ENCODE results near the gene FAM186B. TPM values are rescaled to one million over a fixed set of nuclear protein-coding genes. Genes with fewer than 3 reads are reported as not detected.

FAM186B gene
- total and polyA plus RNA-seq, 5 donors from 2014 or later: 0.14 TPM; not detected in 4

DNA sequence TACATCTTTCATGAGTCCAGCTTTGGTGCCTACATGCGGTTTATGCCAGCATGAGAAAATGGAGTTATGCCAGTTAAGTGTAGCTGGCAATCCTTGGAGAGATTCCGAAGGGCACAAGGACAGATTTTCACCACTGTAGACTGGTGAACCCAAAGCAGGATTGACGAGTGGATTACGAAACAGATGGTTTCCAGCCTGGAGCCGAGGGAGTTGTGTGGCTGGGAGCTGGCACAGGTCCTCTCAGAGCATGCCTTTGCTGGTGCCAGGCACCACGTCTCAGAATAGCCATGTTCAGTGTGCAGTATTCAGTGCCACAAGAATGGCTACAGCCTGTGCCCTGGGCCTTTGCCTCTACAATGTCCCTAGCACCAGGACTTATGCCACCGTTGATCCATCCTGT lies 53.4 kb downstream of the FAM186B start:
- Mint-ChIP-seq H3K27ac (no peak overlapping the region), H3K36me3 (peaks cover 4% of the 10 kb centered on the region), H3K4me1 (peaks cover 0 to 23% (median 5%) of the 10 kb centered on the region in 4 donors), H3K9me3 (no peaks in the 10 kb centered on the region), H3K4me3 (no peak overlapping the region), H3K27me3 (peaks cover 17% of the 10 kb centered on the region)
- H3K36me3 ChIP-seq (ENCODE audit: control insufficient read depth, insufficient read depth, low read length): peaks cover 9% of the 10 kb centered on the region
- ATAC-seq (ENCODE audit: low read depth in 2 of 2) (no peak), DNase-seq (no peak)
- no peak overlapping the region for H3K4me3 ChIP-seq (ENCODE audit: low read depth, low read length)
- peaks cover 6% of the 10 kb centered on the region for H3K27me3 ChIP-seq (ENCODE audit: control insufficient read depth, insufficient read depth, low read length)
- no peaks in the 10 kb centered on the region for H3K9me3 ChIP-seq (ENCODE audit: control insufficient read depth in 2 of 2, low read length in 2 of 2)
- no peak overlapping the region for H3K27ac ChIP-seq (ENCODE audit: insufficient read depth, low read length, poor library complexity, severe bottlenecking)
- H3K4me1 ChIP-seq (ENCODE audit: control insufficient read depth, insufficient read depth, low read length, poor library complexity, severe bottlenecking): peaks cover 12% of the 10 kb centered on the region

DNA sequence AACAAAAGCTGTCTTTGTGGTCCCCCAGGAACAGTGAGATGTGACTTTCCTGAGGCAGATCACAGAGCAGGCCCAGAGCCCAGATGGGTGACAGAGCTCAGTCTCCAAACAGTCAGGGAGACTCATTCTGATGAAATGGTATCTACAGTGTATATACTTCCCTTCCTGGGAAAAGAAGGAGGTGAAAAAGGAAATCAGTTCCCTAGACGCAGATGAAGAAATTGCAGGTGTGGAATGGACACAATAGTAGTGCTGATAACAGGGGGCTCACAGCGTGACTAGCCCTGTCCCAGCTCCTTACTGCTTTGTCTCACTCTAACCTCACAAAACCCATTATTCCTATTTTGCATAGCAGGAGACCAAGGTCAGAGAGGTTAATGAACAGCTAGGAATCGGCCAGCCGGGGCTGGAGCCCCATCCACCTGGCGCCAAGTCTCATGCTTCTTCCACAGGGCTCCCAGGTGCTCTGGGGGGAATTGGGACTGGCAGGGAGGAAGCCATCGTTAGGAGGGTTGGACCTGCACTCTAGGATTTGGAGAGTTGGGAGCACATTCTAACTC lies 54.7 kb downstream of the FAM186B start:
- no peak overlapping the region for H3K27ac ChIP-seq (ENCODE audit: insufficient read depth, low read length, poor library complexity, severe bottlenecking)
- H3K36me3 ChIP-seq (ENCODE audit: control insufficient read depth, insufficient read depth, low read length): no peaks in the 10 kb centered on the region
- Mint-ChIP-seq H3K4me3 (peak overlapping the region in 1 of 4 donors; percentile 30), H3K4me1 (peaks cover 0 to 19% (median 3%) of the 10 kb centered on the region in 4 donors), H3K9me3 (no peaks in the 10 kb centered on the region), H3K27ac (no peak overlapping the region), H3K36me3 (no peaks in the 10 kb centered on the region), H3K27me3 (peaks cover 29% of the 10 kb centered on the region)
- peaks cover 6% of the 10 kb centered on the region for H3K27me3 ChIP-seq (ENCODE audit: control insufficient read depth, insufficient read depth, low read length)
- H3K4me3 ChIP-seq (ENCODE audit: low read depth, low read length): no peak overlapping the region
- no peaks in the 10 kb centered on the region for H3K9me3 ChIP-seq (ENCODE audit: control insufficient read depth in 2 of 2, low read length in 2 of 2)
- H3K4me1 ChIP-seq (ENCODE audit: control insufficient read depth, insufficient read depth, low read length, poor library complexity, severe bottlenecking): peaks cover 12% of the 10 kb centered on the region
- DNase-seq (no peak), ATAC-seq (ENCODE audit: low read depth in 2 of 2) (no peak)

DNA sequence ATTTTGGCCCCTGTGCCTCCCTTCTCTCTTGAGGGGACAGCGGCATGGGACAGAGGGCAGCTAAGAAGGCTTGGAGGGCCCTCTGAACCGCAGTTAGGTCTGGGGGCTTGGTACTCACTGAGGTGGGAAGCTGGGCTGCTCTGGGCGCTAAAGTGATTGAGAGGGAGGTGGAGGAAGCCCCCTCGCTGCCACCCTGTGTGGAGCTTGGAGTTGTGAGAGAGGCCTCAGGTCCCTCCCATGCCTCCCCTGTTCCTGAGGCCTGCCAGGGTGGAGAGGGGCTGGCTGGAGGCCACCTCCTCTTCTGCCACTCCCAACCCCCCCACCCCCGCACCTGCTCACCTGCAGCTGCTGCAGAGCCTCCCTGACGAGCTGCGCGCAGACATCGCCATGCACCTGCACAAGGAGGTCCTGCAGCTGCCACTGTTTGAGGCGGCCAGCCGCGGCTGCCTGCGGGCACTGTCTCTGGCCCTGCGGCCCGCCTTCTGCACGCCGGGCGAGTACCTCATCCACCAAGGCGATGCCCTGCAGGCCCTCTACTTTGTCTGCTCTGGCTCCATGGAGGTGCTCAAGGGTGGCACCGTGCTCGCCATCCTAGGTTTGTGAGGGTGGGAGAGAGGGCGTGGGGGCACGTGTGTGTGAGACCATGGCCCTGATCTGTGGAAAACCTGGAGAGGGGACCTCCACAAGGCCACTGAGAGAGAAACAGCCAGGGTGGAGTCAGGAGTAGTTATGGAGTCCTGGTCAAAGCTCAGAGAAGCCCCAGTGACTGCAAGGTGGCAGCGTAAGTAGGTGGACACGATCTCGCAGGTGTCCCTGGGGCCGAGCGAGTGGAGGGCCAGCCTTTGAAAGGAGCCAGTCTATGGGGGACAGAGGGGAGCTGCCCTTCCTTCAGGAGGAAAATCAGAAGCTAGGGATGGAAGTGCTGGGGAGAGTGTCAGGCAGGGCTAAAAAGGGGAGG lies 55.4 kb downstream of the FAM186B start:
- no peak for ATAC-seq (ENCODE audit: low read depth in 2 of 2)
- Mint-ChIP-seq H3K9me3 (no peaks in the 10 kb centered on the region), H3K27ac (no peak overlapping the region), H3K4me1 (peaks cover 0 to 19% (median 3%) of the 10 kb centered on the region in 4 donors), H3K4me3 (peak overlapping the region in 2 of 4 donors; percentile 30 to 47), H3K36me3 (no peaks in the 10 kb centered on the region), H3K27me3 (peaks cover 29% of the 10 kb centered on the region)
- DNase-seq: no peak
- H3K9me3 ChIP-seq (ENCODE audit: control insufficient read depth in 2 of 2, low read length in 2 of 2): no peaks in the 10 kb centered on the region
- no peaks in the 10 kb centered on the region for H3K36me3 ChIP-seq (ENCODE audit: control insufficient read depth, insufficient read depth, low read length)
- peaks cover 12% of the 10 kb centered on the region for H3K4me1 ChIP-seq (ENCODE audit: control insufficient read depth, insufficient read depth, low read length, poor library complexity, severe bottlenecking)
- H3K27me3 ChIP-seq (ENCODE audit: control insufficient read depth, insufficient read depth, low read length): peaks cover 6% of the 10 kb centered on the region
- no peak overlapping the region for H3K4me3 ChIP-seq (ENCODE audit: low read depth, low read length)
- H3K27ac ChIP-seq (ENCODE audit: insufficient read depth, low read length, poor library complexity, severe bottlenecking): no peak overlapping the region

DNA sequence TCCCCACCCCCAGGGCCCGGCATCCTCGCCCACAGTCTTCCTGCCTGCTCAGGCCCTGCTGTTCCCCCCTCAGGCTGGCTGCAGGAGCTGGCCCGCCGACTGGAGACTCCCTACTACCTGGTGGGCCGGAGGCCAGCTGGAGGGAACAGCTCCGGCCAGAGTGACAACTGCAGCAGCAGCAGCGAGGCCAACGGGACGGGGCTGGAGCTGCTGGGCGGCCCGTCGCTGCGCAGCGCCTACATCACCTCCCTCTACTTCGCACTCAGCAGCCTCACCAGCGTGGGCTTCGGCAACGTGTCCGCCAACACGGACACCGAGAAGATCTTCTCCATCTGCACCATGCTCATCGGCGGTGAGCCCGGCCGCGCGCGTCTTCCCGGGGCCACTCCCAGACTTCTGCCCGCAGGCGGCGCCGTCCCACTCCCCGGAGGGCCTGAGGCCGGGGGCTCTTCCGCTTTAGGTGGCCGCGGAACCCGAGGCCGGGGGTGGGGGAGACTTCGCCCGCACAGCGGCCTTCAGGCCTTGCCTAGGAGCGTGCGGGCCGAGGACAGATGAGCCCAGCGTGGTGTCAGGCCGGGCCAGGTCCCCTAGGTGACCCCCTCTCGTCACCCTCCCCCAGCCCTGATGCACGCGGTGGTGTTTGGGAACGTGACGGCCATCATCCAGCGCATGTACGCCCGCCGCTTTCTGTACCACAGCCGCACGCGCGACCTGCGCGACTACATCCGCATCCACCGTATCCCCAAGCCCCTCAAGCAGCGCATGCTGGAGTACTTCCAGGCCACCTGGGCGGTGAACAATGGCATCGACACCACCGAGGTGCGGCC lies 56.4 kb downstream of the FAM186B start:
- Histone ChIP-seq H3K27ac (ENCODE audit: insufficient read depth, low read length, poor library complexity, severe bottlenecking) (no peak overlapping the region), H3K9me3 (ENCODE audit: control insufficient read depth in 2 of 2, low read length in 2 of 2) (no peaks in the 10 kb centered on the region), H3K27me3 (ENCODE audit: control insufficient read depth, insufficient read depth, low read length) (peaks cover 6% of the 10 kb centered on the region), H3K36me3 (ENCODE audit: control insufficient read depth, insufficient read depth, low read length) (no peaks in the 10 kb centered on the region), H3K4me1 (ENCODE audit: control insufficient read depth, insufficient read depth, low read length, poor library complexity, severe bottlenecking) (peaks cover 12% of the 10 kb centered on the region), H3K4me3 (ENCODE audit: low read depth, low read length) (no peak overlapping the region)
- Mint-ChIP-seq H3K27ac (peak overlapping the region in 1 of 3 donors; percentile 43), H3K4me3 (peak overlapping the region in 3 of 4 donors; percentile 34 to 85 (median 70)), H3K36me3 (no peaks in the 10 kb centered on the region), H3K27me3 (peaks cover 29% of the 10 kb centered on the region), H3K9me3 (no peaks in the 10 kb centered on the region), H3K4me1 (peaks cover 0 to 22% (median 3%) of the 10 kb centered on the region in 4 donors)
- ATAC-seq (ENCODE audit: low read depth in 2 of 2) (peak in 1 of 2 donors; percentile 30), DNase-seq (peak in 1 of 3 donors; percentile 28)

DNA sequence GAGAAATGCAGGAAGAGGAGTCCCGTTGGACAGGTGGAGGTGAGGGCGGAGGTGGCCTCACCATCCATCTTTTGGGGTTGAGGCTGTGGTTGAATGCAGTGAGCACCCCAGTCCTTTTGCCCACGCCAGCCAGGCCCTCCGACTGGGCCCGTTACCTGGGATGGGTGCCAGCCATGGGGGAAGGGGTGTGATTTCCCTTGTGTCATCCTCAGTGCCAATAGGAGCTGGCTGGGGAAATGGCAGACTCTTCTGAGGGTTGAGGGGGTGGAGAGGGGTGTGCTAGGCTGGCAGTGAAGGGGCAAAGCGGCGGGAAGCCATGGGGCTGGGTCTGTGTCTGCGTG lies 57.0 kb downstream of the FAM186B start:
- Mint-ChIP-seq H3K27ac (no peak overlapping the region), H3K4me1 (peaks cover 0 to 19% (median 3%) of the 10 kb centered on the region in 4 donors), H3K27me3 (peaks cover 29% of the 10 kb centered on the region), H3K4me3 (peak overlapping the region in 2 of 4 donors; percentile 21 to 85), H3K36me3 (no peaks in the 10 kb centered on the region), H3K9me3 (no peaks in the 10 kb centered on the region)
- Histone ChIP-seq H3K27me3 (ENCODE audit: control insufficient read depth, insufficient read depth, low read length) (peaks cover 6% of the 10 kb centered on the region), H3K36me3 (ENCODE audit: control insufficient read depth, insufficient read depth, low read length) (no peaks in the 10 kb centered on the region), H3K4me1 (ENCODE audit: control insufficient read depth, insufficient read depth, low read length, poor library complexity, severe bottlenecking) (peaks cover 12% of the 10 kb centered on the region), H3K4me3 (ENCODE audit: low read depth, low read length) (no peak overlapping the region), H3K9me3 (ENCODE audit: control insufficient read depth in 2 of 2, low read length in 2 of 2) (no peaks in the 10 kb centered on the region), H3K27ac (ENCODE audit: insufficient read depth, low read length, poor library complexity, severe bottlenecking) (no peak overlapping the region)
- DNase-seq (no peak), ATAC-seq (ENCODE audit: low read depth in 2 of 2) (no peak)

DNA sequence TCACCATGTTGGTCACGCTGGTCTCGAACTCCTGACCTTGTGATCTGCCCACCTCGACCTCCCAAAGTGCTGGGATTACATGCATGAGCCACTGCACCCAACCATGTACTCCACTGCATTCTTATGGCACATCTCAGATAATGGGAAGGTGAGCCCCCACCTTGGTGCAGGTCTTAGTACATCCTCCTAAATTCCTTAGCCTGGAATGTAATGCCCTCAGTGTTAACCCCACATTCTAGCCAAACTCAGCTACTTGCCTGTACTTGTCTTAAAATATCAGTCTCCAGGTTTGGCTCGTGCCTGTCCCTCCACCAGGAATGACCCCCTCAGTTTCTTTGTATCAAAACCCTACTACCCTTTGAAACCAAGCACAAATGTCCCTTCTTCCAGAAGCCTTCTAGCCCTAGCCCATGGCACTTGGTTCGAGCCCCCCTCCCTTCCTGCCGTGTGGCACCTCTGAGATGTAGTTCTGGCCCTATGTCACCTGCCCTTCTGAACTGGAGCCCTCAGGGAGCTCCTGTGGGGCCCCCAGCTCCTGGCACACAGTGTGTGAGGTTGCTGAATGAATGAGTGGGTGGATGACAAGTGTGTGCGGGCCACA lies 58.2 kb downstream of the FAM186B start:
- no peak for ATAC-seq (ENCODE audit: low read depth in 2 of 2)
- DNase-seq: no peak
- Histone ChIP-seq H3K4me3 (ENCODE audit: low read depth, low read length) (no peak overlapping the region), H3K36me3 (ENCODE audit: control insufficient read depth, insufficient read depth, low read length) (no peaks in the 10 kb centered on the region), H3K4me1 (ENCODE audit: control insufficient read depth, insufficient read depth, low read length, poor library complexity, severe bottlenecking) (peaks cover 12% of the 10 kb centered on the region), H3K27ac (ENCODE audit: insufficient read depth, low read length, poor library complexity, severe bottlenecking) (no peak overlapping the region), H3K9me3 (ENCODE audit: control insufficient read depth in 2 of 2, low read length in 2 of 2) (no peaks in the 10 kb centered on the region), H3K27me3 (ENCODE audit: control insufficient read depth, insufficient read depth, low read length) (peaks cover 6% of the 10 kb centered on the region)
- H3K27me3 Mint-ChIP-seq: peaks cover 25% of the 10 kb centered on the region
- H3K9me3 Mint-ChIP-seq: no peaks in the 10 kb centered on the region
- peak overlapping the region in 1 of 3 donors; percentile 38 for H3K27ac Mint-ChIP-seq
- H3K36me3 Mint-ChIP-seq: no peaks in the 10 kb centered on the region
- peak overlapping the region in 1 of 4 donors; percentile 19 for H3K4me3 Mint-ChIP-seq
- H3K4me1 Mint-ChIP-seq: peaks cover 0 to 23% (median 4%) of the 10 kb centered on the region in 4 donors

DNA sequence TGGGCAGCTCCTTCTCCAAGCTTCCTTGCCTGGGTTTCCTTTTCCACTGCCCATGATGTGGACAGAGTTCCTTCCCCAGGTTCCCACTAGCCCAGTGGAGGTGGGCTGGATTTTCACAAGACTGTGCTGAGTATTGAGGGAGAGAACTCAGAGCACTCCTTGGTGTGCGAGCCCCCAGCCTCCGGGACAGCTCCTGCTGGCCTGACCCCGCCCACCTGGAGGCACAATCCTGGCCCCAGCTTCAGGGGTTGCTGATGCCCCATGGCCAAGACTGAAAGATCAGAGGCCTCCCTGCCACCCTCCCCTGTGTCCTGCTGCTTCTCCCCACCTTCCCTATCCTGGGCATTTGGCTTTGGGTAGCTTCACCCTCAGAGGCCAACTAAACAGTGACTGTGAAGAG lies 59.0 kb downstream of the FAM186B start:
- ATAC-seq (ENCODE audit: low read depth in 2 of 2): no peak
- Histone ChIP-seq H3K36me3 (ENCODE audit: control insufficient read depth, insufficient read depth, low read length) (no peaks in the 10 kb centered on the region), H3K4me3 (ENCODE audit: low read depth, low read length) (no peak overlapping the region), H3K27ac (ENCODE audit: insufficient read depth, low read length, poor library complexity, severe bottlenecking) (no peak overlapping the region), H3K27me3 (ENCODE audit: control insufficient read depth, insufficient read depth, low read length) (peaks cover 2% of the 10 kb centered on the region), H3K9me3 (ENCODE audit: control insufficient read depth in 2 of 2, low read length in 2 of 2) (no peaks in the 10 kb centered on the region), H3K4me1 (ENCODE audit: control insufficient read depth, insufficient read depth, low read length, poor library complexity, severe bottlenecking) (peaks cover 12% of the 10 kb centered on the region)
- Mint-ChIP-seq H3K36me3 (no peaks in the 10 kb centered on the region), H3K4me1 (peaks cover 0 to 28% (median 7%) of the 10 kb centered on the region in 4 donors), H3K4me3 (no peak overlapping the region), H3K27ac (no peak overlapping the region), H3K9me3 (no peaks in the 10 kb centered on the region), H3K27me3 (peaks cover 22% of the 10 kb centered on the region)
- DNase-seq: no peak

All from CD4-positive, CD25-positive, alpha-beta regulatory T cell (primary cell).